ENCODE results near the gene ZNHIT6.
A peak's percentile ranks its signal among the peaks of the same experiment; 100 is the strongest.
"Not testable (repeated sequence)": the region's sequence is repeated elsewhere in the genome, so short reads cannot be mapped to it uniquely, and the experiment has no call there.

The ZNHIT6 gene

DNA sequence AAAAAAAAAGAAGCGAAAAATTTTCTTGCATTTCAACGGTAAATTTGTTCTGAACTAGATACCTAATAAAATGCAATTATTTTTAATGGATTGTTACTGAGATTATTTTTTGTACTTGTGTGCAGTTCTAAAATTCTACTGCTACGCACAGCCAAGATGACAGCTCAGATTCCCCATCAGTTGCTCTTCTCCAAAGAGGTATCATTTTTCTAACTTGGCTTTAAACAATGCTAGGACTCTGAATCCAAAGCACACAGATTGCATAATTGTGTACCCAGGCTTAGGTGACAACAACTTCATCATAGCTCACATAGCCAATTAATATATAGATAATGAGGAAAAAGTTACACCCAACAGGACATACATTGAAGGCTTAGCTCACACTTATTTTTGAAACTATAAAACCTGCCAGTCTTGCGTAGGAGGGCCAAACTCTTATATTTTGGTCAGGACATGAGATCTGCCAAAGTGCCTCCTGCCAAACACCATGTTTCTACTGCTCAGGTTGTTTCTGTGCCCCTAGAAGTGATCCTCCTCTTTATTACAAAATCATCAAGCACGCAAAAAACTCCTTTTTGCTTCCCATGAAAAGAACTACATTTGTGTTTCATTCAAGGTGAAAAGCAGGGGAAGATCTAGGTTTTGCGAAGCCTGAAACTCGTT is 10.6 kb upstream of the ZNHIT6 start (continued):
- TF ChIP-seq, protein P1, sequence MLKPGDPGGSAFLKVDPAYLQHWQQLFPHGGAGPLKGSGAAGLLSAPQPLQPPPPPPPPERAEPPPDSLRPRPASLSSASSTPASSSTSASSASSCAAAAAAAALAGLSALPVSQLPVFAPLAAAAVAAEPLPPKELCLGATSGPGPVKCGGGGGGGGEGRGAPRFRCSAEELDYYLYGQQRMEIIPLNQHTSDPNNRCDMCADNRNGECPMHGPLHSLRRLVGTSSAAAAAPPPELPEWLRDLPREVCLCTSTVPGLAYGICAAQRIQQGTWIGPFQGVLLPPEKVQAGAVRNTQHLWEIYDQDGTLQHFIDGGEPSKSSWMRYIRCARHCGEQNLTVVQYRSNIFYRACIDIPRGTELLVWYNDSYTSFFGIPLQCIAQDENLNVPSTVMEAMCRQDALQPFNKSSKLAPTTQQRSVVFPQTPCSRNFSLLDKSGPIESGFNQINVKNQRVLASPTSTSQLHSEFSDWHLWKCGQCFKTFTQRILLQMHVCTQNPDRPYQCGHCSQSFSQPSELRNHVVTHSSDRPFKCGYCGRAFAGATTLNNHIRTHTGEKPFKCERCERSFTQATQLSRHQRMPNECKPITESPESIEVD (tag by site-specific recombination; IDR thresholded peaks at IDR 0.05), result no peak

DNA sequence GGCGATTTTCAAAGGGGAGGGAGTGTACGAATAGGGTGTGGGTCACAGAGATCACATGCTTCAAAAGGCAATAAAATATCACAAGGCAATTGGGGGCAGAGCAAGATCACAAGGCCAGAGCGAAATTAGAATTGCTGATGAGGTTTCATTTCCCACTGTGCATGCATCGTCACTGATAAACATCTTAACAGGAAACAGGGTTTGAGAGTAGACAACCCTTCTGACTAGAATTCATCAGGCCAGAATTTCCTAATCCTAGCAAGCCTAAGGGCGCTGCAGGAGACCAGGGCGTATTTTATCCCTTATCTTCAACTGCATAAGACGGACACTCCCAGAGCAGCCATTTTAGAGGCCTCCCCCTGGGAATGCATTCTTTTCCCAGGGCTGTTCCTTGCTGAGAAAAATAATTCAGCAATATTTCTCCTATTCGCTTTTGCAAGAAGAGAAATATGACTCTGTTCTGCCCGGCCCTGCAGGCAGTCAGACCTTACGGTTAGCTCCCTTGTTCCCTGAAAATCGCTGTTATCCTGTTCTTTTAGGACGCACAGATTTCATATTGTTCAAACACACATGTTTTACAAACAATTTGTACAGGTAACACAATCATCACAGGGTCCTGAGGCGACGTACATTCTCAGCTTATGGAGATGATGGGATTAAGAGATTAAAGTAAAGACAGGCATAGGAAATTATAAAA is 6.3 kb upstream of the ZNHIT6 start:
- TF ChIP-seq ZNF626 (tag by site-specific recombination; IDR thresholded peaks at IDR 0.05), result peak; percentile 79; the same call in 1 of the 2 replicates
- TF ChIP-seq SETDB1 (IDR thresholded peaks at IDR 0.05; ENCODE audit: insufficient read length, low read length), result peak; percentile 96
- peak; percentile 58; the same call in 1 of the 2 replicates for TF ChIP-seq ZNF184 (tag by site-specific recombination; IDR thresholded peaks at IDR 0.05)
- TF ChIP-seq TCF7L2 (IDR thresholded peaks at IDR 0.05; ENCODE audit: borderline replicate concordance, low read depth, low read length), result peak; percentile 80
- TF ChIP-seq, protein P2, sequence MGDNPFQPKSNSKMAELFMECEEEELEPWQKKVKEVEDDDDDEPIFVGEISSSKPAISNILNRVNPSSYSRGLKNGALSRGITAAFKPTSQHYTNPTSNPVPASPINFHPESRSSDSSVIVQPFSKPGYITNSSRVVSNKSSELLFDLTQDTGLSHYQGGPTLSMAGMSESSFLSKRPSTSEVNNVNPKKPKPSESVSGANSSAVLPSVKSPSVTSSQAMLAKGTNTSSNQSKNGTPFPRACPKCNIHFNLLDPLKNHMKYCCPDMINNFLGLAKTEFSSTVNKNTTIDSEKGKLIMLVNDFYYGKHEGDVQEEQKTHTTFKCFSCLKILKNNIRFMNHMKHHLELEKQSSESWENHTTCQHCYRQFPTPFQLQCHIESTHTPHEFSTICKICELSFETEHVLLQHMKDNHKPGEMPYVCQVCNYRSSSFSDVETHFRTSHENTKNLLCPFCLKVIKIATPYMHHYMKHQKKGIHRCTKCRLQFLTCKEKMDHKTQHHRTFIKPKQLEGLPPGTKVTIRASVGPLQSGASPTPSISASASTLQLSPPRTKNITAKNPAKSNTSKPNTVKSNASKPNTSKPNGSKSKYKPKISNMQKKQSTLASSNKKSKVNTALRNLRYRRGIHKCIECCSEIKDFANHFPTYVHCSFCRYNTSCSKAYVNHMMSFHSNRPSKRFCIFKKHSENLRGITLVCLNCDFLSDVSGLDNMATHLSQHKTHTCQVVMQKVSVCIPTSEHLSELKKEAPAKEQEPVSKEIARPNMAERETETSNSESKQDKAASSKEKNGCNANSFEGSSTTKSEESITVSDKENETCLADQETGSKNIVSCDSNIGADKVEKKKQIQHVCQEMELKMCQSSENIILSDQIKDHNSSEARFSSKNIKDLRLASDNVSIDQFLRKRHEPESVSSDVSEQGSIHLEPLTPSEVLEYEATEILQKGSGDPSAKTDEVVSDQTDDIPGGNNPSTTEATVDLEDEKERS (tag by site-specific recombination; IDR thresholded peaks at IDR 0.05), result peak; percentile 62; the same call in 1 of the 2 replicates
- TF ChIP-seq TRIM28 (IDR thresholded peaks at IDR 0.05; ENCODE audit: borderline replicate concordance, low read length), result peak; percentile 97
- peak; percentile 57 for TF ChIP-seq ZNF529 (tag by site-specific recombination; IDR thresholded peaks at IDR 0.05; ENCODE audit: insufficient replicate concordance)
- H3K36me3 ChIP-seq (ENCODE audit: control insufficient read depth in 2 of 2, insufficient read depth in 1 of 2, low read length in 2 of 2); CTCF ChIA-PET; H3K4me3 ChIP-seq (ENCODE audit: low read depth, low read length); H3K9me3 ChIP-seq (ENCODE audit: control insufficient read depth, insufficient read depth, low read depth, low read length); H3K4me1 ChIP-seq (ENCODE audit: control insufficient read depth, insufficient read depth, low read length); POLR2A ChIA-PET: not testable (repeated sequence)
- peak overlapping the region; percentile 26; the same call in 1 of the 2 replicates for H3K27ac ChIP-seq (ENCODE audit: extremely low read depth, low read depth, low read length)

DNA sequence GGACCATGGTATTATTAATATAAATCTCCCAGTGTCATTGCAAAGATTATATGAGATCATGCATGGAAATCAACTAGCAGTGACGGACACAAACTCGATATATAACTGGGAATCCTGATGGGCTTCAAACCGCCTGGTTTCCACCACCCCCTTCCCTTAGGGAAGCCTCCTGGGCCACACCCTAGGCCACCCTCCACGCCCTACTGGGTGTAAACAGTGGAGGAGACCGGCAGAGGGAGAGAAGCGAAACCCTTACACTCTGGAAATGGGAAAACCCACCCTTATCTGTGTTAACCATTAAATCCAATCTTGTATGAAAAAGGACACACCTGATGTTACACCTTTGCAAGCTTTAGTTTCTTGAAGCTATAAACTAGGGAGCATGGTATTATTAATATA is 595 bp upstream of the ZNHIT6 start:
- Histone ChIP-seq H3K4me3 (ENCODE audit: low read depth, low read length) (peak overlapping the region; percentile 77), H3K36me3 (ENCODE audit: control insufficient read depth in 2 of 2, insufficient read depth in 1 of 2, low read length in 2 of 2) (peaks cover 16 to 21% of the 10 kb centered on the region in 2 experiments), H3K27ac (ENCODE audit: extremely low read depth, low read depth, low read length) (peak overlapping the region; percentile 62), H3K9me3 (ENCODE audit: control insufficient read depth, insufficient read depth, low read depth, low read length) (no peaks in the 10 kb centered on the region), H3K4me1 (ENCODE audit: control insufficient read depth, insufficient read depth, low read length) (peaks cover 3% of the 10 kb centered on the region; the same call in 1 of the 2 replicates)
- ChIA-PET POLR2A (interaction anchor here (0.7 to 1.6 kb wide), 12 partner anchors 8 to 309 kb away, joined by 3 to 16 read pairs (median 4); partner anchors contain the start of gene CCN1), CTCF (interaction anchor here (0.6 to 2.3 kb wide), 13 partner anchors 16 to 1751 kb away, joined by 3 to 12 read pairs (median 3); no protein-coding TSS in a partner anchor)
- TF ChIP-seq PRDM1 (tag by site-specific recombination; IDR thresholded peaks at IDR 0.05) (no peak), ZNF785 (tag by site-specific recombination; IDR thresholded peaks at IDR 0.05) (no peak), ZNF791 (tag by site-specific recombination; IDR thresholded peaks at IDR 0.05) (no peak), ZNF37A (tag by site-specific recombination; IDR thresholded peaks at IDR 0.05) (no peak), KLF1 (tag by site-specific recombination; IDR thresholded peaks at IDR 0.05) (peak; percentile 81), SETDB1 (IDR thresholded peaks at IDR 0.05; ENCODE audit: insufficient read length, low read length) (no peak), ZSCAN16 (tag by site-specific recombination; IDR thresholded peaks at IDR 0.05) (no peak)
- TF ChIP-seq, protein P3, sequence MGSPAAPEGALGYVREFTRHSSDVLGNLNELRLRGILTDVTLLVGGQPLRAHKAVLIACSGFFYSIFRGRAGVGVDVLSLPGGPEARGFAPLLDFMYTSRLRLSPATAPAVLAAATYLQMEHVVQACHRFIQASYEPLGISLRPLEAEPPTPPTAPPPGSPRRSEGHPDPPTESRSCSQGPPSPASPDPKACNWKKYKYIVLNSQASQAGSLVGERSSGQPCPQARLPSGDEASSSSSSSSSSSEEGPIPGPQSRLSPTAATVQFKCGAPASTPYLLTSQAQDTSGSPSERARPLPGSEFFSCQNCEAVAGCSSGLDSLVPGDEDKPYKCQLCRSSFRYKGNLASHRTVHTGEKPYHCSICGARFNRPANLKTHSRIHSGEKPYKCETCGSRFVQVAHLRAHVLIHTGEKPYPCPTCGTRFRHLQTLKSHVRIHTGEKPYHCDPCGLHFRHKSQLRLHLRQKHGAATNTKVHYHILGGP (tag by site-specific recombination; IDR thresholded peaks at IDR 0.05), result no peak
- TF ChIP-seq, protein P4, sequence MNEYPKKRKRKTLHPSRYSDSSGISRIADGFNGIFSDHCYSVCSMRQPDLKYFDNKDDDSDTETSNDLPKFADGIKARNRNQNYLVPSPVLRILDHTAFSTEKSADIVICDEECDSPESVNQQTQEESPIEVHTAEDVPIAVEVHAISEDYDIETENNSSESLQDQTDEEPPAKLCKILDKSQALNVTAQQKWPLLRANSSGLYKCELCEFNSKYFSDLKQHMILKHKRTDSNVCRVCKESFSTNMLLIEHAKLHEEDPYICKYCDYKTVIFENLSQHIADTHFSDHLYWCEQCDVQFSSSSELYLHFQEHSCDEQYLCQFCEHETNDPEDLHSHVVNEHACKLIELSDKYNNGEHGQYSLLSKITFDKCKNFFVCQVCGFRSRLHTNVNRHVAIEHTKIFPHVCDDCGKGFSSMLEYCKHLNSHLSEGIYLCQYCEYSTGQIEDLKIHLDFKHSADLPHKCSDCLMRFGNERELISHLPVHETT (tag by site-specific recombination; IDR thresholded peaks at IDR 0.05), result no peak
- TF ChIP-seq, protein P5, sequence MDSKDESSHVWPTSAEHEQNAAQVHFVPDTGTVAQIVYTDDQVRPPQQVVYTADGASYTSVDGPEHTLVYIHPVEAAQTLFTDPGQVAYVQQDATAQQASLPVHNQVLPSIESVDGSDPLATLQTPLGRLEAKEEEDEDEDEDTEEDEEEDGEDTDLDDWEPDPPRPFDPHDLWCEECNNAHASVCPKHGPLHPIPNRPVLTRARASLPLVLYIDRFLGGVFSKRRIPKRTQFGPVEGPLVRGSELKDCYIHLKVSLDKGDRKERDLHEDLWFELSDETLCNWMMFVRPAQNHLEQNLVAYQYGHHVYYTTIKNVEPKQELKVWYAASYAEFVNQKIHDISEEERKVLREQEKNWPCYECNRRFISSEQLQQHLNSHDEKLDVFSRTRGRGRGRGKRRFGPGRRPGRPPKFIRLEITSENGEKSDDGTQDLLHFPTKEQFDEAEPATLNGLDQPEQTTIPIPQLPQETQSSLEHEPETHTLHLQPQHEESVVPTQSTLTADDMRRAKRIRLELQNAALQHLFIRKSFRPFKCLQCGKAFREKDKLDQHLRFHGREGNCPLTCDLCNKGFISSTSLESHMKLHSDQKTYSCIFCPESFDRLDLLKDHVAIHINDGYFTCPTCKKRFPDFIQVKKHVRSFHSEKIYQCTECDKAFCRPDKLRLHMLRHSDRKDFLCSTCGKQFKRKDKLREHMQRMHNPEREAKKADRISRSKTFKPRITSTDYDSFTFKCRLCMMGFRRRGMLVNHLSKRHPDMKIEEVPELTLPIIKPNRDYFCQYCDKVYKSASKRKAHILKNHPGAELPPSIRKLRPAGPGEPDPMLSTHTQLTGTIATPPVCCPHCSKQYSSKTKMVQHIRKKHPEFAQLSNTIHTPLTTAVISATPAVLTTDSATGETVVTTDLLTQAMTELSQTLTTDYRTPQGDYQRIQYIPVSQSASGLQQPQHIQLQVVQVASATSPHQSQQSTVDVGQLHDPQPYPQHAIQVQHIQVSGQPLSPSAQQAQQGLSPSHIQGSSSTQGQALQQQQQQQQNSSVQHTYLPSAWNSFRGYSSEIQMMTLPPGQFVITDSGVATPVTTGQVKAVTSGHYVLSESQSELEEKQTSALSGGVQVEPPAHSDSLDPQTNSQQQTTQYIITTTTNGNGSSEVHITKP (tag by site-specific recombination; IDR thresholded peaks at IDR 0.05), result 0 out of 2 replicates have a peak, but pooled peaks have one; percentile 7
